Activated naive CD4-positive, alpha-beta T cell treated with anti-CD3 and anti-CD28 coated beads, Interleukin-2, amount 50 U/mL, for 16 hours (primary cell): ENCODE data around the gene ABHD11.
"Not testable (repeated sequence)": the region's sequence is repeated elsewhere in the genome, so short reads cannot be mapped to it uniquely, and the experiment has no call there.

Source experiments
- DNase-seq: peaks from one replicate; pipeline ENCODE4 v3.0.0-alpha.2; 2020

ABHD11 gene

GRCh38 chr7:73742753-73743641, 4.4 kb upstream of the ABHD11 start:
- no peak for DNase-seq

DNA sequence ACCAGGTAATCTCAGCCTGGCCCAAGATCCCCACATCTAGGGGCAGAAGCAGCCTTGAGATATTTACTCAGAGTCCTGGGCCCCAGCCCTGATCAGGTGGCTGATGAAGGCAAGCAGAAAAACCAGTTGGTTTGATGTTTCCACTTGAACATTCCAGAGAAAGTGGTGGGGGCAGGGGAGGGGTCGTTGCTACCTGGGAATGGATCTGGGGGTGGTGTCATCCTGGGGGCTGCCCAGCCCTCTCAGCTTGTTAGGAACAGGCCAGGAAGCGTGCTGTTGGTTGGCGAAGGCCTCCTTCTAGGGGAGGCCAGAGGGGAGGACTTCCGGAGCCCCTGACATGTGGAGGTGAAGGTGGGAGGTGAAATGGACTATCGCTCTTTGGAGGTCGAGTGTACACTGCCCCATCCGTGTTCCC, 3.7 kb upstream of the ABHD11 start:
- DNase-seq, result no peak

GRCh38 chr7:73741600-73741999, 3.0 kb upstream of the ABHD11 start:
- DNase-seq, result no peak

GRCh38 chr7:73740771-73741170, 2.2 kb upstream of the ABHD11 start:
- no peak for DNase-seq

- DNase-seq, result no peak
Measured at GRCh38 chr7:73740212-73740611, 1.6 kb upstream of the ABHD11 start.

GRCh38 chr7:73739387-73739767, 775 bp upstream of the ABHD11 start:
- no peak for DNase-seq

DNA sequence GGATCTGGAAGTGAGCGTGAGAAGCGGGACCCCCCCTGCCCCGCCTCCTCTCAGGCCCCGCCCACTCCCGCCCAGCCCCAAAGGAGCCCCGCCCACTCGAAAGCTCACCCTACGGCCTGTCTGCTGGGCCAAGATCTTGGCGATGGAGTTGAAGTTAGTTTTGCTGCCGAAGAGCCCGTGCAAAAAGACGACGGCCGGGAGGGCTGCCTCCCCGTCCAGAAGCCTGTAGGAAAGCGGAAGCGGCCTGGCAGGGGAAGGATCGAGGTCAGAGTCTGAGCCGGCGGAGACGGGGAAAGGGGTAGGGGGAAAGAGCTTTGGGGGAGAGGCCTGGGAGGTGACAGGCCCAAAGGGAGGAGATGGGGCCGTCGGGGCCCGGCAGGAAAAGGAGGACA, 386 bp downstream of the ABHD11 start:
- DNase-seq, result peak; percentile 60

DNA sequence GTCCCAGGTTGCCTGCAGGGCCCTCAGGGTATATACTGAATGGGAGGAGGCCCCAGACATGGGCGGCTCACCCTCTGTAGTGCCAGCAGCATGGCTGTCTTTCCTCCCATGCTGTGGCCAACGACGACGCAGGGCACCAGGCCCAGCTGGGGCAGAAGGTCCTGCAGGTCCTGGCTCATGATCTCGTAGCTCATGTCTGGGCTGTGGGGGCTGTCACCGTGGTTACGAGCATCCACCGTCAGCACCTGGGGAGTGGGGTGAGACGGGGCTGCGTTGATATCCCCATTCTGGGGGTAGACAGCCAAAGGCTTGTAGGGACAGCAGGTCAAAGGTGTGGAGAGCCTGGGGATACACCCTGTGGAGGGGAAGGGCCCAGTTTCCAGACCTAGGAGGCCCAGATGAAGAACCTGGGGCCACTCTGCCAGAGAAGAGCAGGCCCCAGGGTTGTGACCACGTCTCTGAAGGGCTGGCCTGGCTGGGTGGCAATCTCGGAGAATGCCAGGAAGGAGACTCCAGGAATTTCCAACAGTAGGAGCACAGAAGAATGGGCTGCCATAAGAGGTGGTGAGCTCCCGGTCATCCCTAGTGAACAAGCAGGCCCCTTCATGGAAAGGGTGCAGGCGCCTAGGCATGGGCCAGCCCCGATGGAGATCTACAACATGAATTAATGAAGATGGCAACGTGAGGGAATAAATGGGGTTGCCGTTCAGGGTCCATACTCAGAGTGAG, 947 bp downstream of the ABHD11 start:
- no peak for DNase-seq

DNA sequence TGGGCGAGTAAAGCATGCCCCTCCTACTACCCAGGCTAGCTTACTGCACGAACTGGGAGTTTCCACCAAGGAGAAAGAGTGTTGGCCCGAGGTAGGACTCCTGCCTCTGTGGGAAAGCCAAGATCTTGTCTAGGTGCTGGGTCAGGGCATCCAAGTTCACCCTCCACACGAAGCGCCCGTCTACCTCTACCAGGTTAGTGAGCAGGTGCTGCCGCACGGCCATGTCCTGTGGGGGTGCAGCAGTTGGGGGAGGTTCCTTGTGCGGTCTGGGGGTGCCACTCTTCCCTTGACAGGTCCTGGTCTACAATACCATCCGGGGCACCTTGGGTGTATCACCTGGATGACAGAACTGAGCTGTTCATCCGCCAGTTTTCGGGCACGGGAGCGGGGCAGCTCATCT, 1.7 kb downstream of the ABHD11 start:
- DNase-seq, result no peak

DNA sequence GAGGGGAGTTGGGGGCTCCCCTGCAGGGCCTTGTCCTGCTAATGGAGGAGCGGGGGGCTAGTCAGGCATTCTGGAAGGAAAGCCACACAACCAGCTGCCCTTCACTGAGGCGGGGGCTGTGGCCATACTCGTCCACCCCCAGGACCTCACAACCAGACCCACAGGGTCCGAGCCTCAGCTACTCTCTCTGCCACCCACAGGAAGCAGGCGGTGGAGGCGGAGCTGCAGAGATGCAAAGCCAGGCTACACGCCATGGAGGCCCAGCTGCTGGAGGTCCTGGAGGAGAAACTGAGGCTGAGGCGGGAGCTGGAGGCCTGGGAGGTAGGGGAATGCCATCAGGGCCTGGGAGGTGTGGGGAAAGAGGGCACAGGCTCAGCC, 3.1 kb downstream of the ABHD11 start:
- DNase-seq, result no peak

DNA sequence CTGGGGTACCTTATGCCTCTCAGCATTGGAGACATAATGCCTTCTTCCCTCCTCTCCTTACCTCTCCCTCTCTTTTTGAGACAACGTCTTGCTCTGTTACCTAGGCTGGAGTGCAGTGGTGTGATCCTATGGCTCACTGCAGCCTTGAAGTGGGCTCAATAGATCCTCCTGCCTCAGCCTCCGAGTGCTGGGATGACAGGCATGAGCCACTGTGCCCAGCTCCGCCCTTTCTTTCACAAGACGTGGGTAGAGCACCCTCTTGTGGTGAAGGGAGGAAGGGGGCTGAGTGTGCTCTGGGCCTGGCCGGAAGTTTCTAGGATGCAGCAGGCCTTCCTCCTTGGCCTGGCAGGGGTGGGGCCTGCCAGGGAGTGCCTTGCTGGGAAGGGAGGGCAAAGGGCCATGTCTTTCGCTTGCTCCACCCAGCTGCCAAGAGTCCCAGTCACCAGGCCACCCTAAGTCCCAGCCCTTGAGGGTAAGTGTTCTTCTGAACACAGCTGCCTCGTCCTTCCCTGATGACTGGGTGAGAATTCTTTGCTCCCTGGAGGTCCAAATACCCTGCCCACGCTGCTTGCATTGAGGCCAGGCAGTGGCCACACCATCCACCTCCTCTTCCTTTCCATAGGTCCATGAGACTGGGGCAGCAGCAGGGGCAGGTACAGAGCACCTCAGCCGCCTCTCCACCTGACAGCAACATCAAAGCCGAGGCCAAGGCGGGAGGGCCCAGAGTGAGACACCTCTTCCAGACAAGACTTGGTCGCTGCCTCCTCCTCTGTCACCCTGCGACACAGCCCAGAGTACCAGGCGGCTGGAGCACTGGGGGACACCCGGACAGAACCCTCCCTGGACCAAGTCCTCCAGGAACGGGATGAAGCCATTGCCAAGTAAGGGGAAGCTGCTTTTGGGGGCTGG, 3.7 kb downstream of the ABHD11 start:
- peak; percentile 81 for DNase-seq

DNA sequence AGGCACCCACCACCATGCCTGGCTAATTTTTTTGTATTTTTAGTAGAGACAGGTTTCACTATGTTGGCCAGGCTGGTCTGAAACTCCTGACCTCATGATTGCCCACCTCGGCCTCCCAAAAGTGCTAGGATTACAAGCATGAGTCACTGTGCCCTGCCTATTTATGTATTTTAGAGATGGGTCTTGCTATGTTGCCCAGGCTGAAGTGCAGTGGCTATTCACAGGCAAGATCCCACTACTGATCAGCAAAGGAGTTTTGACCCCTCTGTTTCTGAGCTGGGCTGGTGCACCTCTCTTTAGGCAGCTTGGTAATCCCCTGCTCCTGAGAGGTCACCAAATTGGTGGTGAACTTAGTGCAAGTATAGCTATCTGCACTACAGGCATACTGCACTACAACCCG, 6.2 kb downstream of the ABHD11 start:
- DNase-seq, result no peak

DNA sequence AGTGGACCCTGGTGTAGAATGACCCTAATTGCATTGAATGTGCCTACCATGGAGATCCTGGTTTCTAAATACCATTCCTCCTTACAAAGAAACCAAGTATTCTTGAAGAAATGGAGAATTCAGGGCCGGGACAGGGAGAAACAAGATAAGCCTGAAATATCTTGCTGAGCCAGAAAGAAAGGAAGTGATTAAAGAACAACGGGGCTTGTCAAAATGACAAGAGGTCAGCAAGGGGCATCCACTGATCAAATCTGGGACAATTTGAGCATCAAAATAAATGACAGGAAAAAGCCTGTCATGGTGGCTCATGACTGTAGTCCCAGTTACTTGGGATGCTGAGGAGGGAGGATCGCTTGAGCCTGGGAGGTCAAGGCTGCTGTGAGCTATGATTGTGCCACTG, 8.1 kb downstream of the ABHD11 start:
- no peak for DNase-seq

DNA sequence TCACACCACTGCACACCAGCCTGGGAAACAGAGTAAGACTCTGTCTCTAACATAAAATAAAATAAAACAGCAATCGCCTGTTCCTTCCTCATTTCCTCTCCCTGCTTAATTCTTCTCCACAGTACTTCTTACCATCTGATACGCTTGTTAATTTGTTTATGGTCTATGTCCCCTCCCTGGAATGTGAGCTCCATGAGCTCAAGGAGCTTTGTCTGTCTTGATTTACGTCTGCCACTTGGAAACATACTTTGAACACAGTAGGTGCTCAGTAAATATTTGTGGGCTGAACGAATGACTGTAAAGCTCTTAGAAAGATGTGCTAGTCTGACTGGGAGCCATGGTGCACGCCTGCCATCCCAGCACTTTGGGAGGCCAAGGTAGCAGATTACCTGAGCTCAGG, 10.1 kb downstream of the ABHD11 start:
- DNase-seq, result no peak

DNA sequence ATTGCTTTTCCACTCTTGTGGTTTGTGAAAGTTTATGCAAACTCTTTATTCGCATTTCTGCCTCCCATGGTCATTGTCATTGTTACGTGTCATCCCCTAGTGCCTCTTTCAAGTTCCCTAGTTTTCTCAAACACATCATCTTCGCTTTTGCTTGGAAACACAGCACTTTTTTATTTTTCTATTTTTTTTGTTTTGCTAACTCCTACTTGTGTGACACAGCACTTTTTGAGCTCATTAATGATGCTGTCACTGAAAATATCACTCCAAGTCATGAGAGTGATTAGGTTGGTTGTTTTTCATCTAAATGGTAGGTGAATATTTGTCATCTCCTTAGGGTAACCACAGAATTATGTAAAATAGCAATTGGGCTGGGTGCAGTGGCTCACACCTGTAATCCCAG, 10.7 kb downstream of the ABHD11 start:
- no peak for DNase-seq

- no peak for DNase-seq
Measured at GRCh38 chr7:73726083-73726466, 12.5 kb downstream of the ABHD11 start.

DNA sequence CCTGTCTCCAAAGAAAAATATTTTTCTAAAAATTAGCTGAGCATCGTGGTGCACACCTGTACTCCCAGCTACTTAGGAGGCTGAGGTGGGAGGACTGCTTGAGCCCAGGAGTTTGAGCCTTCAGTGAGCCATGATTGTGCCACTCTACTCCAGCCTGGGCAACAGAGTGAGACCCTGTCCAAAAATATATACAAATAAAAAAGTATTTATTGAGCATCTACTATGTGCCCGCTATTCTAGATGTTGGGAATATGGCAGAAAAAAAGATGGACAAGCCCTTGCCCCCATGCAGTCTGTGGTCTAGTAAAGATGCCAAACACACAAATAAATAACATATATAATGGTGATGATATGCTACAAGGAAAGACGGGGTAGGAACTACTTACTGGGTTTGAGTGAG, 14.8 kb downstream of the ABHD11 start:
- no peak for DNase-seq

DNA sequence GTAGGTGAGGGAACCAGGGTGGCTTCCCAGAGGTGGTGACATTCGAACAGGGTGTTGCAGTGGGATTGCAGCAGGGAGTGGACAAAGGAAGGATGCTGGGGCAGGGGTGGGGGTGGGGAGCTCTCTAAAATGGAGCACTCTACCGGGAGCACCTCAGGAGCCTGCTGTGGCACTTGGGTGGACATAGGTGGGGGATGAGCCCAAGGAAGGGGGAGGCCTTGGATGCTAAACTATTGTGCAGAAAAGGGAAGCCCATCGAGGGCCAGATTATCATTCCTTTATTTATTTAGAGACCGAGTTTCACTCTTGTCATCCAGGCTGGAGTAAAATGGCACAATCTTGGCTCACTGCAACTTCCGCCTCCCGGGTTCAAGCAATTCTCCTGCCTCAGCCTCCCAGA, 15.8 kb downstream of the ABHD11 start:
- no peak for DNase-seq

GRCh38 chr7:73722182-73722581, 16.4 kb downstream of the ABHD11 start:
- DNase-seq, result not testable (repeated sequence)

GRCh38 chr7:73721377-73721817, 17.2 kb downstream of the ABHD11 start:
- DNase-seq, result no peak

- DNase-seq, result not testable (repeated sequence)
Measured at GRCh38 chr7:73720443-73720842, 18.2 kb downstream of the ABHD11 start.

DNA sequence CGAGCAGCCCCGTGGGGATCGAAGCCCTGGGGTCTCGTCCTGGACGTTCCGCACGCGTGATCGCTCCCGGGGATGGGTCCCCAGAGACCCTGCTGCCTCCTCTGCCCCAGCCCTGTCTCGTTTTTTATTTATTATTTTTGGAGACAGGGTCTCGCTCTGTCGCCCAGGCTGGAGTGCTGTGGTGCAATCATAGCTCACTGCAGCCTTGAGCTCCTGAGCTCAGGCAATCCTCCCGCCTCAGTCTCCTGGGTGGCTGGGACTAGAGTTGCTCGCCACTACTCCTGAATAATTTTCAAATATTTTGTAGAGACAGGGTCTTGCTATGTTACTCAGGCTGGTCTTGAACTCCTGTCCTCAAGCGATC, 18.8 kb downstream of the ABHD11 start:
- DNase-seq, result no peak
